HEK293 (cell line): ENCODE measurements around the gene TANC1.

Experiments
- OVOL3 ChIP-seq: fragments of 450-650 bp; formaldehyde crosslinking; IDR thresholded peaks from 2 replicates; pipeline ENCODE4 v1.5.1; 2016; ENCODE audit warnings: missing biosample characterization, missing genetic modification characterization
- PATZ1 ChIP-seq: fragments of 450-650 bp; formaldehyde crosslinking; IDR thresholded peaks from 2 replicates; pipeline ENCODE4 v1.5.1; 2016; ENCODE audit warnings: missing biosample characterization, missing genetic modification characterization
- PRDM2 ChIP-seq: fragments of 450-650 bp; formaldehyde crosslinking; IDR thresholded peaks from 2 replicates; pipeline ENCODE4 v1.5.1; 2016; ENCODE audit warnings: missing biosample characterization, missing genetic modification characterization, borderline replicate concordance
- SETDB1 ChIP-seq: IDR thresholded peaks from one replicate; pipeline ENCODE4 v1.6.1; 2017; ENCODE audit warnings: mild to moderate bottlenecking, low read length, moderate library complexity, mixed read lengths; ENCODE audit not compliant: insufficient read length
- ZBTB11 ChIP-seq: fragments of 450-650 bp; formaldehyde crosslinking; conservative IDR thresholded peaks from 2 replicates; pipeline ENCODE4 v1.5.1; 2016; ENCODE audit warnings: low read depth, missing biosample characterization, missing genetic modification characterization
- ZBTB17 ChIP-seq: fragments of 450-650 bp; formaldehyde crosslinking; IDR thresholded peaks from 2 replicates; pipeline ENCODE4 v1.5.1; 2016; ENCODE audit warnings: missing biosample characterization, missing genetic modification characterization
- ZBTB44 ChIP-seq: fragments of 450-650 bp; IDR thresholded peaks from 2 replicates; pipeline ENCODE4 v1.5.1; 2018; ENCODE audit warnings: missing biosample characterization, mild to moderate bottlenecking, missing genetic modification characterization
- ZBTB48 ChIP-seq: fragments of 450-650 bp; formaldehyde crosslinking; IDR thresholded peaks from 2 replicates; pipeline ENCODE4 v1.5.1; 2016; ENCODE audit warnings: missing biosample characterization, missing genetic modification characterization
- ZNF10 ChIP-seq: fragments of 450-650 bp; formaldehyde crosslinking; IDR thresholded peaks from 2 replicates; pipeline ENCODE4 v1.5.1; 2017; ENCODE audit warnings: missing biosample characterization, missing genetic modification characterization
- ZNF133 ChIP-seq: fragments of 450-650 bp; formaldehyde crosslinking; IDR thresholded peaks from 2 replicates; pipeline ENCODE4 v1.5.1; 2016; ENCODE audit warnings: missing biosample characterization, missing genetic modification characterization
- ZNF16 ChIP-seq: fragments of 450-650 bp; formaldehyde crosslinking; IDR thresholded peaks from 2 replicates; pipeline ENCODE4 v1.5.1; 2016; ENCODE audit warnings: low read depth, missing biosample characterization, missing genetic modification characterization
- ZNF169 ChIP-seq: fragments of 450-650 bp; formaldehyde crosslinking; IDR thresholded peaks from 2 replicates; pipeline ENCODE4 v1.5.1; 2016; ENCODE audit warnings: missing biosample characterization, missing genetic modification characterization
- ZNF24 ChIP-seq: fragments of 450-650 bp; formaldehyde crosslinking; IDR thresholded peaks from 2 replicates; pipeline ENCODE4 v1.5.1; 2016; ENCODE audit warnings: missing biosample characterization, missing genetic modification characterization
- ZNF280C ChIP-seq: fragments of 450-650 bp; formaldehyde crosslinking; IDR thresholded peaks from 2 replicates; pipeline ENCODE4 v1.5.1; 2016; ENCODE audit warnings: missing biosample characterization, missing genetic modification characterization
- ZNF292 ChIP-seq: fragments of 450-650 bp; formaldehyde crosslinking; IDR thresholded peaks from 2 replicates; pipeline ENCODE4 v1.5.1; 2016; ENCODE audit warnings: low read depth, missing biosample characterization, missing genetic modification characterization, borderline replicate concordance
- ZNF394 ChIP-seq: fragments of 450-650 bp; formaldehyde crosslinking; IDR thresholded peaks from 2 replicates; pipeline ENCODE4 v1.5.1; 2016; ENCODE audit warnings: missing biosample characterization, missing genetic modification characterization, mild to moderate bottlenecking, moderate library complexity, borderline replicate concordance
- ZNF404 ChIP-seq: fragments of 450-650 bp; formaldehyde crosslinking; IDR thresholded peaks from 2 replicates; pipeline ENCODE4 v1.5.1; 2017; ENCODE audit warnings: missing biosample characterization, missing genetic modification characterization
- ZNF473 ChIP-seq: fragments of 450-650 bp; formaldehyde crosslinking; IDR thresholded peaks from 2 replicates; pipeline ENCODE4 v1.5.1; 2017; ENCODE audit warnings: missing biosample characterization, missing genetic modification characterization
- ZNF561 ChIP-seq: fragments of 450-650 bp; IDR thresholded peaks from 2 replicates; pipeline ENCODE4 v1.5.1; 2018; ENCODE audit warnings: missing biosample characterization, missing genetic modification characterization, borderline replicate concordance
- ZNF621 ChIP-seq: fragments of 450-650 bp; formaldehyde crosslinking; IDR thresholded peaks from 2 replicates; pipeline ENCODE4 v1.5.1; 2017; ENCODE audit warnings: missing biosample characterization, missing genetic modification characterization
- ZNF624 ChIP-seq: fragments of 450-650 bp; formaldehyde crosslinking; IDR thresholded peaks from 2 replicates; pipeline ENCODE4 v1.5.1; 2017; ENCODE audit warnings: missing biosample characterization, missing genetic modification characterization
- ZNF792 ChIP-seq: fragments of 450-650 bp; formaldehyde crosslinking; IDR thresholded peaks from 2 replicates; pipeline ENCODE4 v1.5.1; 2016; ENCODE audit warnings: missing biosample characterization, missing genetic modification characterization
- ZSCAN30 ChIP-seq: fragments of 450-650 bp; IDR thresholded peaks from 2 replicates; pipeline ENCODE4 v1.5.1; 2018; ENCODE audit warnings: missing biosample characterization, mild to moderate bottlenecking, missing genetic modification characterization, moderate library complexity
- ZXDB ChIP-seq: fragments of 450-650 bp; formaldehyde crosslinking; IDR thresholded peaks from 2 replicates; pipeline ENCODE4 v1.5.1; 2016; ENCODE audit warnings: missing biosample characterization, missing genetic modification characterization

TANC1 gene

GRCh38 chr2:158973116-158973956 is 4.9 kb downstream of the TANC1 start (continued):
- TF ChIP-seq ZBTB11 (tag by site-specific recombination) (no peak), ZNF404 (tag by site-specific recombination) (no peak), ZNF792 (tag by site-specific recombination) (no peak), ZNF133 (tag by site-specific recombination) (no peak), ZNF624 (tag by site-specific recombination) (no peak), ZNF10 (tag by site-specific recombination) (no peak), ZNF621 (tag by site-specific recombination) (no peak), OVOL3 (no peak), ZBTB17 (tag by site-specific recombination) (peak; percentile 86), ZNF561 (tag by site-specific recombination) (peak; percentile 95), ZSCAN30 (tag by site-specific recombination) (peak; percentile 25; the same call in 1 of the 2 replicates), ZNF280C (tag by site-specific recombination) (no peak), ZBTB44 (tag by site-specific recombination) (peak; percentile 72), PATZ1 (tag by site-specific recombination) (peak; percentile 61), ZXDB (peak; percentile 83), ZNF24 (tag by site-specific recombination) (peak; percentile 84; the same call in 1 of the 2 replicates), PRDM2 (tag by site-specific recombination) (no peak), ZBTB48 (peak; percentile 46; the same call in 1 of the 2 replicates), SETDB1 (no peak), ZNF394 (tag by site-specific recombination) (peak; percentile 48; the same call in 1 of the 2 replicates), ZNF473 (tag by site-specific recombination) (no peak), ZNF292 (no peak), ZNF169 (tag by site-specific recombination) (no peak), ZNF16 (no peak)
